ENCODE results near the gene PTBP1.
A peak's percentile ranks its signal among the peaks of the same experiment; 100 is the strongest.
"Not testable (repeated sequence)": the region's sequence is repeated elsewhere in the genome, so short reads cannot be mapped to it uniquely, and the experiment has no call there.

PTBP1 gene

GRCh38 chr19:827314-827709, 30.1 kb downstream of the PTBP1 start:
- Histone ChIP-seq H3K27me3 (ENCODE audit: insufficient read depth, low read length) (no peaks in the 10 kb centered on the region), H3K36me3 (ENCODE audit: insufficient read depth, low read length) (no peaks in the 10 kb centered on the region), H3K9me3 (ENCODE audit: low read length) (no peaks in the 10 kb centered on the region), H3K4me1 (ENCODE audit: insufficient read depth, low read length) (peaks cover 6% of the 10 kb centered on the region), H2AFZ (ENCODE audit: low read depth, low read length) (no peak overlapping the region), H3K4me3 (ENCODE audit: low read length) (no peak overlapping the region)

GRCh38 chr19:827710-828321, 30.6 kb downstream of the PTBP1 start, which contains the start of gene AZU1:
Gene AZU1 (plus strand): TSS chr19:827837. CDS start chr19:827847, 10 bp downstream.
- Histone ChIP-seq H3K27me3 (ENCODE audit: insufficient read depth, low read length) (no peaks in the 10 kb centered on the region), H3K4me1 (ENCODE audit: insufficient read depth, low read length) (peaks cover 4% of the 10 kb centered on the region), H2AFZ (ENCODE audit: low read depth, low read length) (no peak within 1 kb of the TSS), H3K36me3 (ENCODE audit: insufficient read depth, low read length) (no peaks in the 10 kb centered on the region), H3K9me3 (ENCODE audit: low read length) (no peaks in the 10 kb centered on the region), H3K4me3 (ENCODE audit: low read length) (no peak within 1 kb of the TSS)

GRCh38 chr19:829129-829758, 32.0 kb downstream of the PTBP1 start:
- Histone ChIP-seq H3K27me3 (ENCODE audit: insufficient read depth, low read length) (no peaks in the 10 kb centered on the region), H2AFZ (ENCODE audit: low read depth, low read length) (no peak overlapping the region), H3K36me3 (ENCODE audit: insufficient read depth, low read length) (no peaks in the 10 kb centered on the region), H3K4me3 (ENCODE audit: low read length) (no peak overlapping the region), H3K9me3 (ENCODE audit: low read length) (no peaks in the 10 kb centered on the region), H3K4me1 (ENCODE audit: insufficient read depth, low read length) (no peaks in the 10 kb centered on the region)

GRCh38 chr19:831407-832369, 34.4 kb downstream of the PTBP1 start:
- H3K36me3 ChIP-seq (ENCODE audit: insufficient read depth, low read length): no peaks in the 10 kb centered on the region

GRCh38 chr19:834216-834615, 37.0 kb downstream of the PTBP1 start:
- H2AFZ ChIP-seq (ENCODE audit: low read depth, low read length): no peak overlapping the region
- H3K27me3 ChIP-seq (ENCODE audit: insufficient read depth, low read length): no peaks in the 10 kb centered on the region
- no peak overlapping the region for H3K4me3 ChIP-seq (ENCODE audit: low read length)
- no peaks in the 10 kb centered on the region for H3K4me1 ChIP-seq (ENCODE audit: insufficient read depth, low read length)
- H3K36me3 ChIP-seq (ENCODE audit: insufficient read depth, low read length): no peaks in the 10 kb centered on the region
- H3K9me3 ChIP-seq (ENCODE audit: low read length): no peaks in the 10 kb centered on the region

More at GRCh38 chr19:831407-832369, 34.4 kb downstream of the PTBP1 start:
- no peak overlapping the region for H2AFZ ChIP-seq (ENCODE audit: low read depth, low read length)
- H3K9me3 ChIP-seq (ENCODE audit: low read length): no peaks in the 10 kb centered on the region
- no peak overlapping the region for H3K4me3 ChIP-seq (ENCODE audit: low read length)
- H3K27me3 ChIP-seq (ENCODE audit: insufficient read depth, low read length): no peaks in the 10 kb centered on the region
- no peaks in the 10 kb centered on the region for H3K4me1 ChIP-seq (ENCODE audit: insufficient read depth, low read length)

- no peaks in the 10 kb centered on the region for H3K27me3 ChIP-seq (ENCODE audit: insufficient read depth, low read length)
- H3K36me3 ChIP-seq (ENCODE audit: insufficient read depth, low read length): no peaks in the 10 kb centered on the region
- H3K4me3 ChIP-seq (ENCODE audit: low read length): no peak overlapping the region
- no peaks in the 10 kb centered on the region for H3K9me3 ChIP-seq (ENCODE audit: low read length)
- no peak overlapping the region for H2AFZ ChIP-seq (ENCODE audit: low read depth, low read length)
- no peaks in the 10 kb centered on the region for H3K4me1 ChIP-seq (ENCODE audit: insufficient read depth, low read length)
These were observed 38.1 kb downstream of the PTBP1 start for GRCh38 chr19:835210-835810.

GRCh38 chr19:840519-841206, 43.4 kb downstream of the PTBP1 start, which contains the start of gene PRTN3:
Gene PRTN3 (plus strand): TSS chr19:840999. CDS start chr19:841009, 10 bp downstream.
- Histone ChIP-seq H3K4me3 (ENCODE audit: low read length) (no peak within 1 kb of the TSS), H2AFZ (ENCODE audit: low read depth, low read length) (no peak within 1 kb of the TSS), H3K27me3 (ENCODE audit: insufficient read depth, low read length) (peaks cover 16% of the 10 kb centered on the region), H3K36me3 (ENCODE audit: insufficient read depth, low read length) (no peaks in the 10 kb centered on the region), H3K4me1 (ENCODE audit: insufficient read depth, low read length) (peaks cover 9% of the 10 kb centered on the region), H3K9me3 (ENCODE audit: low read length) (no peaks in the 10 kb centered on the region)

GRCh38 chr19:842802-843179, 45.5 kb downstream of the PTBP1 start:
- H2AFZ ChIP-seq (ENCODE audit: low read depth, low read length); H3K4me3 ChIP-seq (ENCODE audit: low read length); H3K36me3 ChIP-seq (ENCODE audit: insufficient read depth, low read length); H3K9me3 ChIP-seq (ENCODE audit: low read length): not testable (repeated sequence)
- Histone ChIP-seq H3K27me3 (ENCODE audit: insufficient read depth, low read length) (peaks cover 23% of the 10 kb centered on the region), H3K4me1 (ENCODE audit: insufficient read depth, low read length) (peaks cover 15% of the 10 kb centered on the region)

GRCh38 chr19:843180-843835, 46.1 kb downstream of the PTBP1 start:
- Histone ChIP-seq H3K9me3 (ENCODE audit: low read length) (no peaks in the 10 kb centered on the region), H3K4me3 (ENCODE audit: low read length) (peak overlapping the region; percentile 24), H3K27me3 (ENCODE audit: insufficient read depth, low read length) (peaks cover 23% of the 10 kb centered on the region), H2AFZ (ENCODE audit: low read depth, low read length) (peak overlapping the region; percentile 54), H3K4me1 (ENCODE audit: insufficient read depth, low read length) (peaks cover 15% of the 10 kb centered on the region), H3K36me3 (ENCODE audit: insufficient read depth, low read length) (no peaks in the 10 kb centered on the region)

GRCh38 chr19:843836-844545, 46.7 kb downstream of the PTBP1 start:
- H3K27me3 ChIP-seq (ENCODE audit: insufficient read depth, low read length): peaks cover 23% of the 10 kb centered on the region
- no peaks in the 10 kb centered on the region for H3K36me3 ChIP-seq (ENCODE audit: insufficient read depth, low read length)
- H3K9me3 ChIP-seq (ENCODE audit: low read length): no peaks in the 10 kb centered on the region
- peak overlapping the region; percentile 54 for H2AFZ ChIP-seq (ENCODE audit: low read depth, low read length)
- H3K4me3 ChIP-seq (ENCODE audit: low read length): no peak overlapping the region
- H3K4me1 ChIP-seq (ENCODE audit: insufficient read depth, low read length): peaks cover 15% of the 10 kb centered on the region

- H2AFZ ChIP-seq (ENCODE audit: low read depth, low read length): no peak overlapping the region
- no peak overlapping the region for H3K4me3 ChIP-seq (ENCODE audit: low read length)
- no peaks in the 10 kb centered on the region for H3K9me3 ChIP-seq (ENCODE audit: low read length)
- H3K4me1 ChIP-seq (ENCODE audit: insufficient read depth, low read length): peaks cover 15% of the 10 kb centered on the region
- no peaks in the 10 kb centered on the region for H3K36me3 ChIP-seq (ENCODE audit: insufficient read depth, low read length)
- peaks cover 23% of the 10 kb centered on the region for H3K27me3 ChIP-seq (ENCODE audit: insufficient read depth, low read length)
These were observed 47.3 kb downstream of the PTBP1 start for GRCh38 chr19:844546-844971.

All from neuron (in vitro differentiated cells).